ENCODE data around the gene DRICH1.
"Not testable (repeated sequence)": the region's sequence is repeated elsewhere in the genome, so short reads cannot be mapped to it uniquely, and the experiment has no call there.

The DRICH1 gene, protein sequence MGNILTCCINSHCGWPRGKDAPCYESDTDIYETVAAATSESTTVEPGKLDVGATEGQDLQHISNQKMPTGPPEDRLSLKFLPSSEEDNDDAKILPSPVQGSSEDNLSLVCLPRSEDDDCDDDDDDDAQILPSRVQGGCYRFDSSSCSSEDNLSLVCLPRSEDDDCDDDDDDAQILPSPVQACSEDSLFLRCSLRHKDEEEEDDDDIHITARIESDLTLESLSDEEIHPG

GRCh38 chr22:23632178-23632577, at the start of gene DRICH1:
Gene DRICH1, minus strand, starts transcription at chr22:23632321. Its CDS starts 298 bp downstream, at chr22:23632023.
- no peak for DNase-seq (ENCODE audit: low read depth)
- TF ChIP-seq, protein P1, sequence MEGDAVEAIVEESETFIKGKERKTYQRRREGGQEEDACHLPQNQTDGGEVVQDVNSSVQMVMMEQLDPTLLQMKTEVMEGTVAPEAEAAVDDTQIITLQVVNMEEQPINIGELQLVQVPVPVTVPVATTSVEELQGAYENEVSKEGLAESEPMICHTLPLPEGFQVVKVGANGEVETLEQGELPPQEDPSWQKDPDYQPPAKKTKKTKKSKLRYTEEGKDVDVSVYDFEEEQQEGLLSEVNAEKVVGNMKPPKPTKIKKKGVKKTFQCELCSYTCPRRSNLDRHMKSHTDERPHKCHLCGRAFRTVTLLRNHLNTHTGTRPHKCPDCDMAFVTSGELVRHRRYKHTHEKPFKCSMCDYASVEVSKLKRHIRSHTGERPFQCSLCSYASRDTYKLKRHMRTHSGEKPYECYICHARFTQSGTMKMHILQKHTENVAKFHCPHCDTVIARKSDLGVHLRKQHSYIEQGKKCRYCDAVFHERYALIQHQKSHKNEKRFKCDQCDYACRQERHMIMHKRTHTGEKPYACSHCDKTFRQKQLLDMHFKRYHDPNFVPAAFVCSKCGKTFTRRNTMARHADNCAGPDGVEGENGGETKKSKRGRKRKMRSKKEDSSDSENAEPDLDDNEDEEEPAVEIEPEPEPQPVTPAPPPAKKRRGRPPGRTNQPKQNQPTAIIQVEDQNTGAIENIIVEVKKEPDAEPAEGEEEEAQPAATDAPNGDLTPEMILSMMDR (conservative IDR thresholded peaks at IDR 0.05; ENCODE audit: control insufficient read depth, insufficient read depth, low read depth, low read length), result no peak
- H3K4me3 ChIP-seq (ENCODE audit: control insufficient read depth, low read depth, low read length), result no peak within 1 kb of the TSS

DNA sequence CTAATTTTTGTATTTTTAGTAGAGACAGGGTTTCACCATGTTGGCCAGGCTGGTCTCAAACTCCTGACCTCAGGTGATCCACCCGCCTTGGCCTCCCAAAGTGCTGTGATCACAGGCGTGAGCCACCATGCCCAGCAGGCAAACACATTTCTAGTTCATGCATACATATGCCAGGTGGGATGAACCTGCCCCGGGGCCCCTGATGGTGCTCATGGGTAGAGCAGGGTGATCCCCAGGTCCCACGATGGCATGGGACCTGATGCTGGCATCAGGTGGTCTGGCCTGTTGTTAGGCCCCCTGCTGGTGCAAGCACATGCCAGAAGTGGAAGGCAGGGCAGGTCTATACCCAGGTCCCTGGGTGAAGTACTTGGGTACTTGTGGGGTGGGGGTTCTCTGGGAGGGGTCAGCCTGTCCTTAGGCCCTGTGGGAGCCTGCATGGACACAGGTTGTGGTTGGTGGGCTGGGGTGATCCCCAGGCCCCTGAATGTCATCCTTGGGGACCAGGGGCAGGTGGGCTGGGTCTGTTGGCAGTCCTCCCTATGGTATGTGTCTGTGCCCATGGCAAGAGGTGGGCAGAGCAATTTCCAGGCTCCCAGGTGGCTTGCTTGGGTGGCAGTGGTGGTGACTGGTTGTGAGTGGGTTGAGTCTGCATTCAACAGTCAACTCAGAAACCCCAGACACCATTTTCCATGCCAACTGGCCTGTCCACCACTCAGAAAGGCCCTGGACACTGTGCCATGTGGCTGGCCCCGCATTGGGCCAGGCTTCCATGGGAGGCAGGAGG, 49.1 kb upstream of the DRICH1 start:
- TF ChIP-seq, protein P1 (conservative IDR thresholded peaks at IDR 0.05; ENCODE audit: control insufficient read depth, insufficient read depth, low read depth, low read length), result no peak
- no peak for DNase-seq (ENCODE audit: low read depth)

DNA sequence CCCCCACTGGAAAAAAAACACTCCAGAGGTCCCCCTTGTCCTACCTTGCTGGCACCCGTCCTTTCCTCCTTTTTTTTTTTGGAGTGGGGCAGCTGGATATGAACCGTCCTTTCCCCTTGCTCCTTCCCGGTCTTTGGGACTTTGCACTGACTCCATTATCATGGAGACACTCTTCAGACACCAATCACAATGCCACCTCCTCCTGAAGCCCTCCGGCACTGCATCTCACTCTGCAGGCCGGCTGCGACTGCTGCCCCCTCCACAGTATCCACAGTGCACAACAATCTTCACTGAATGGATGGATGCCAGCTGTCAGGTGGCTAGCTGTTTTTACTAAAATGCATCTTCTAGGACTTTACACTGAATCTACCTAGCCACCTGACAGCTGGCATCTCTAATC, 46.0 kb upstream of the DRICH1 start:
- no peak for DNase-seq (ENCODE audit: low read depth)
- H3K4me3 ChIP-seq (ENCODE audit: control insufficient read depth, low read depth, low read length), result no peak overlapping the region
- TF ChIP-seq, protein P1 (conservative IDR thresholded peaks at IDR 0.05; ENCODE audit: control insufficient read depth, insufficient read depth, low read depth, low read length), result no peak

More for the DNA sequence above, 49.1 kb upstream of the DRICH1 start:
- H3K4me3 ChIP-seq (ENCODE audit: control insufficient read depth, low read depth, low read length), result no peak overlapping the region

DNA sequence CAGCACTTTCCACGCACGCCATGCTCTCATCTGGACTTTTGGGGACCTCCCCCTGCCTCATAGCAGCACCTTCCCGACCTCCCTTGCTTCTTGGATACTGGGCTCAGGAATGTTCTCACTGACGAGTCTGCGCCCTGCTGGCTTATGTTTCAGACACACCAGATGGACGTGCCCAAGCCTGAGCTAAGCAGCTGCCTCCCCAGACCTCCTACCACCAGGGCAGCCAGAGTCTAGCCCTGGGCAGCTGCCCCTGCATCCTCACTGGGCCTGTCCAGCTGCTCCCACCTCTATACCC, 45.5 kb upstream of the DRICH1 start:
- H3K4me3 ChIP-seq (ENCODE audit: control insufficient read depth, low read depth, low read length), result no peak overlapping the region
- TF ChIP-seq, protein P1 (conservative IDR thresholded peaks at IDR 0.05; ENCODE audit: control insufficient read depth, insufficient read depth, low read depth, low read length), result no peak
- DNase-seq (ENCODE audit: low read depth), result no peak

DNA sequence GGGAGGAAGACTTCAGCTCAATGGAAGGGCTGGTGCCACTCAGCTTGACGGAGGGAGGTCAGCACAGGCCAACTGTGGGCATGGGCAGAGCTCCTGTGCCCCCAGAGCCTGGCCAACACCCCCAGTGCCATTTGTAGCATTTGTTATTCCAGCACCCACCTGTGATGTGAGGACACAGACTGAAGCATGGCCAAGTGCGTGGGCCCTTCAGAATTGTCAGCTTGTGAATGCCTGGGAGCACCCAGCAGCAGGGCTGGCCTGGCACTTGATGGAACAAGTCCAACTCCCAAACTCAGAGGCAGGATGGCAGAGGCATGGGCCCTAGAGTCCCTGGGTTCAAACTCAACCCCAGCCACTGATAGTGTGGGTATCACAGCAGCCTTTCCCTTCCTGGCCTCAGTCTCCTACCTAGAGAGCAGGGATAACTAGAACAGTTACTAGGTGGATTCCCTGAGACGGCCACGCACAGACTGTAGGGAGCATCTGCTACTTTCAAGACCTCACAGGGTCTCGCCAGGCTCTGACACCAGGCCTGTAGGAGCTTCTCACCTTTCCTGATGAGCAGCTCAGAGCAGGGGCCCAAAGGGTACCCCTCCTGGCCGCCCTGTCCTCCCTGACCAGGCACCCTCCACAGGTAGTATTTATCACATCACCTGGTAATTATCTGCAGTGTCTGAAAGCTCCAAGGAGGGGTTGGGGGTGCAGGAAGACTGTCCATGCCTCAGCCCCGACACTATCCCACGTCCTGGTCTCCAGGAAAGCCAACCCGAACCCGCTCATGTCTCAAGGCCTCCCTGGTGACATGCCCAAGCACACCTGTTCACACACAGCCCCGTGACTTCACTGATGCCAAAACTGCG, 45.0 kb upstream of the DRICH1 start:
- not testable (repeated sequence) for H3K4me3 ChIP-seq (ENCODE audit: control insufficient read depth, low read depth, low read length)

GRCh38 chr22:23675502-23676415, 43.6 kb upstream of the DRICH1 start:
- DNase-seq (ENCODE audit: low read depth), result no peak
- TF ChIP-seq, protein P1 (conservative IDR thresholded peaks at IDR 0.05; ENCODE audit: control insufficient read depth, insufficient read depth, low read depth, low read length), result no peak

More for the DNA sequence above, 45.0 kb upstream of the DRICH1 start:
- not testable (repeated sequence) for DNase-seq (ENCODE audit: low read depth)

GRCh38 chr22:23674886-23675501, 42.9 kb upstream of the DRICH1 start:
- not testable (repeated sequence) for DNase-seq (ENCODE audit: low read depth); H3K4me3 ChIP-seq (ENCODE audit: control insufficient read depth, low read depth, low read length)

More at GRCh38 chr22:23675502-23676415, 43.6 kb upstream of the DRICH1 start:
- no peak overlapping the region for H3K4me3 ChIP-seq (ENCODE audit: control insufficient read depth, low read depth, low read length)
